HG03442 (cell line): ENCODE measurements around the gene CDK16.

ENCODE experiments used
- ATAC-seq: cut with Tn5 transposase; IDR thresholded peaks from one replicate; pipeline ENCODE4 v1.9.1; 2021; ENCODE audit warnings: mild to moderate bottlenecking, moderate library complexity; ENCODE audit not compliant: unreplicated experiment

Gene CDK16

DNA sequence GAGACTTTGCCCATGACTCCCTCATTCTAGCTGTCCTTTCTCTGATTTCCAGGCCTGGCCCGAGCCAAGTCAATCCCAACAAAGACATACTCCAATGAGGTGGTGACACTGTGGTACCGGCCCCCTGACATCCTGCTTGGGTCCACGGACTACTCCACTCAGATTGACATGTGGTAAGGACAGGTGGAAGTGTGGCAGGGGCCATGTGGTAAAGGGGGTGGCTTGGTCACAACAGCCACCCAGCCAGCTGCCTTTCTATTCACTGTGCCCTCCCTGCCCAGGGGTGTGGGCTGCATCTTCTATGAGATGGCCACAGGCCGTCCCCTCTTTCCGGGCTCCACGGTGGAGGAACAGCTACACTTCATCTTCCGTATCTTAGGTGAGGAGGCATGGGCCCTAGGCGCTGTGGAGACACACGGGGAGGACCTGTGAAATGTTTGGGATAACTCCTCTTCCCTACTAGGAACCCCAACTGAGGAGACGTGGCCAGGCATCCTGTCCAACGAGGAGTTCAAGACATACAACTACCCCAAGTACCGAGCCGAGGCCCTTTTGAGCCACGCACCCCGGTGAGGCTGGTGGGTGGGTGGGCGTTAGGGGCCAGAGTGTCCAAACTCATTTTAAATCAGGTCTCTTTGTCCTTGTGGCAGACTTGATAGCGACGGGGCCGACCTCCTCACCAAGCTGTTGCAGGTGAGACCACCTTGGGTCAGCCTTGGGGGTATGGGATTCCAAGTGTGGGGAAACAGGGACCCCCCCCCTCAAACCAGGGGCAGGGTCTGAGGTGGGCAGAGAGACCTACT lies 8.3 kb downstream of the CDK16 start:
- ATAC-seq: no peak

DNA sequence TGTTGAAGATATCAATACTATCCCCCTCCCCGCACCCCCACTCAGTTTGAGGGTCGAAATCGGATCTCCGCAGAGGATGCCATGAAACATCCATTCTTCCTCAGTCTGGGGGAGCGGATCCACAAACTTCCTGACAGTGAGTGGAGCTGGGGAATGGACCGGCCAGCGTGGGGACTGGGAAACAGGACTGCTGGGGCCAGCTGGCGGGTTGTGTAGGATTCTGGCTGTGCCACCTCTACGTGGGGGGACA lies 8.8 kb downstream of the CDK16 start:
- ATAC-seq: no peak

DNA sequence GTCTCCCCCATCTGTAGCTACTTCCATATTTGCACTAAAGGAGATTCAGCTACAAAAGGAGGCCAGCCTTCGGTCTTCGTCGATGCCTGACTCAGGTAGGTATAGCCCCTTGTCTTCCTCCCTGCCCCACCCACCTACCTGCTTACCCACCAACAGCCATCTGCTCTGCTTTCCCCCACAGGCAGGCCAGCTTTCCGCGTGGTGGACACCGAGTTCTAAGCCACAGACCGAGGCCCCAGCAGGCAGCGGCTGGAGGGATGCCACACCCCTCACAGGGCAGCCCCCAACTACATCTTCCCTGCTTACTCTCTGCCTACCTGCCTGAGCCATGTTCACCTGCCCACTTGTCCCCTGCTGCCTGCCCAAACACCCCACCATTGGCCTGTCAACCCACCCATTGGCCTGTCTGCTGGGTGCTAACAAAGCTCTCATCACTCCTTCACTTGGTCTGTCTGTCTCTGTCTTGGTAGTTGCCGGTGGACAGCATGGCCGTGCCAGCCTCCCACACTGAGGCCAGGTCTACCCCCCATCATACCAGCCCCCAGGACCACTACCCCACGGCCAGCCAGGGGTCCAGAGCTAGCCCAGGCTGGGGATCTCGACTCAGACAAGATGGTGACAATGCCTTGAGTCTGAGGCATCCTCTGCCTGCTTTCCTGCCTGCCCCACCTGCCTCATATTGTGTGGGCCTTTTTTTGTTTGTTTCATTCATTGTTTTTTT lies 10.2 kb downstream of the CDK16 start:
- no peak for ATAC-seq

DNA sequence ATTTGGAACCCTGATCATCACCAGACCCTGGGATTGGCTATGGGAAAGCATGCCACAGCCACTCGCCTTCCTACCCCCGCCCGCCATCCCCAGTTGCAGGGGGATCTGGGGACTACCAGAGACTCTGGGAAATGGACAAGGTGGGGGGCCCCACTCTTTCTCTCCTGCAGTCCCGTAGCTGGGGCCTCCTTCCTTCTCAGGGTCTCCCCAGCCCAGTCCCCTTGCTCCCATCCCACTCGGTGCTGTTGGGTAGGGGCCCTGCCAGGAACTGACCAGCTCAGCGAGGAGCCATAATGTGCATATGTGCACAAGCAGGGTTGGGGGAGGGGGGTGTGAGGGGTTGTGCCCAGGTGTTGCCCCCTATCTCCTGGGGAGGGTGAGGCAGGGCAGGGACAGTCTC lies 10.9 kb downstream of the CDK16 start:
- no peak for ATAC-seq

DNA sequence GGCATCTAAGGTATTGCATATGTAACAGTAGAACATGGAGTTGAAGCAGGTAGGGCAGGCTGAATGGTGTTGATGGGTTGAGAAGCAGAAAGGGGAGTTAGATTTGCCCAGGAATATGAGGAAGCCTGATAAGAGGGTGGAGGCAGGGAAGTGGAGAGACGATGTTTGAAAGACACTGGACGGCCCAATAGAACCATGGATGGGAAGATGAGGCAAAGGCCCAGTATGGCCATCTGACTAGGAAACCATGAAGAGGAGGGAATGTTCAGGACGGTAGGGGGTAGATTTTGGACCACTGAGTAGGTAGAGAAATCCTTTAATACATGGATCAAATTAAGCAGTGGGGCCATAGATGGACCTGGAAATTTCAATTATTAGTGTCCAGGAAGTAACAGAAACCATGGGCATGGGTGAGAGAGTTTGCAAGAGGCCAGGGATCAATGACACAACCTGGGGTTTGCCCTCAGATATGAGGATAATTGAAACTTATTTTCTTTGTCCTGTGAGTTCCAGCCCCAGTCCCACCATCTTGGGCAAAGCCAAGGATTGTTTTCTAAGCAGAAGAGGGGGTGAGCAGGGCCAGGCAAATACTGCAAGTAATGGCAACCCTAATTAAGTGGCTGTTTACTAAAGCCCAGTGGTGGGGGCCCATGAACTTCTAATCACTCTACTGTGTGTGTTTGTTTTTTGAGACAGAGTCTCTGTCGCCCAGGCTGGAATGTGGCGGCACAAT lies 11.8 kb downstream of the CDK16 start:
- no peak for ATAC-seq

DNA sequence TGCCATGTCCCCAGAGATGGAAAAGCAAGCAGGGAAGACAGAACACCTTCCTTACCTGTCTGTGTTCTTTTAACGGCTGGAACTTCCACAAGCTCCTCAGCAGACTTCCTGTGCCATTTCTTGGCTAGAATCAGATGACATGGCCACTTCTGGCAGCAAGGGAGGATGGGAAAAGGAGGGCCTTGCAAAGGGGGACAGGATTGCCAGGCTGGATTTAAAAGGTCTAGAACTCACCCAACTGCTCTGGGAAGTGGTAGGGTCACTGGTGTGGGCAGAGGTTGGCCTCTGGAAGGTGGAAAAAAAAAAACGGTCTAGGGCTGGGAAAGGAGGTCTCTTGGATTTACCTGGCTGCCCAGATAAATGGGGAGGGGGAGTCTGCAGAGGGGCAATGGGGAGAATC lies 12.7 kb downstream of the CDK16 start:
- ATAC-seq: no peak

DNA sequence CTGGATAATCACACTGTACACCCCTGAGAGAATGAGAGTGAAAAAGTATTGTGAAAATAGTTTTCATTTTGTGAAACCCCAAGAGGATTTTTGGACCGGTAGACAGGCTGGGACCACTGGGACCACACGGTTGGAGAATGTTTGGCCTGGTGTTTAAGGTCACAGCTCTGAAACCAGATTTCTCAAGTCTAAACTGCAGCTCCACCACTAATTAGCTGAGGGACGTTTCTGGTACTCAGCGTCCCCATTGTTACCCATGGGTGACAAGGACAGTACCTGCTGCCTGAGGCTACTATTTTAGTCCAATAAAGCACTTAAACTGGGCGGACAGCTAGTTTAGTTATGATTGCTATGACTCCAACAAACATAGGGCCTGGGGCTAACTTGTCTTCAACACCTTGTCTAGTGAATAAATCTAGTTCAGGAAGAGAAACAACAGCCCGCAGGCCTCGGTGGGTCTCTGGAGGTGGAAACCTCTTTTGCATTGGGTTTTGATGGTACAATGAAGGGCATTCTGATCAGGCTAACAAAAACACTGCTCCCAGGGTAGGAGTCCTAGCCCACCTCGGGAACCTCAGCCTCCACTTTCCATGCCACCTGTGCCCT lies 13.8 kb downstream of the CDK16 start:
- ATAC-seq: no peak

DNA sequence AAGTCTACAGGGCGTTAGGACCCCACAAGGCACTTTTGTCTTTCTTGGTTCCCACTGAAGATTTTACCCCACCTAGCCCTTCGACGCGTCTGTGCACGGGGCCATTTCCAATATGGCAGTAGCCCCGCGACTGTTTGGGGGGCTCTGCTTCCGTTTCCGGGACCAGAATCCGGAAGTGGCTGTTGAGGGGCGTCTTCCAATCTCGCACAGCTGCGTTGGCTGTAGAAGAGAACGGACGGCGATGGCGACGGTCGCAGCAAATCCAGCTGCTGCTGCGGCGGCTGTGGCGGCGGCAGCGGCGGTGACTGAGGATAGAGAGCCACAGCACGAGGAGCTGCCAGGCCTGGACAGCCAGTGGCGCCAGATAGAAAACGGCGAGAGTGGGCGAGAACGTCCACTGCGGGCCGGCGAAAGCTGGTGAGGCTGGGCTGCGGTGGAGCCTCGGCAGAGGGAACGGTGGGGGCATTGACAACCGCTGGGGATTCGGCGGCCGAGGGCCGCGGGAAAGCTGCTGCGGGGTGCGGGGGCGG lies 14.4 kb downstream of the CDK16 start, which contains the start of gene USP11:
USP11 (plus strand) TSS at position 207 of the 530 bp plus-strand sequence; CDS start at position 242, 35 bp downstream.
- ATAC-seq: peak; percentile 27

DNA sequence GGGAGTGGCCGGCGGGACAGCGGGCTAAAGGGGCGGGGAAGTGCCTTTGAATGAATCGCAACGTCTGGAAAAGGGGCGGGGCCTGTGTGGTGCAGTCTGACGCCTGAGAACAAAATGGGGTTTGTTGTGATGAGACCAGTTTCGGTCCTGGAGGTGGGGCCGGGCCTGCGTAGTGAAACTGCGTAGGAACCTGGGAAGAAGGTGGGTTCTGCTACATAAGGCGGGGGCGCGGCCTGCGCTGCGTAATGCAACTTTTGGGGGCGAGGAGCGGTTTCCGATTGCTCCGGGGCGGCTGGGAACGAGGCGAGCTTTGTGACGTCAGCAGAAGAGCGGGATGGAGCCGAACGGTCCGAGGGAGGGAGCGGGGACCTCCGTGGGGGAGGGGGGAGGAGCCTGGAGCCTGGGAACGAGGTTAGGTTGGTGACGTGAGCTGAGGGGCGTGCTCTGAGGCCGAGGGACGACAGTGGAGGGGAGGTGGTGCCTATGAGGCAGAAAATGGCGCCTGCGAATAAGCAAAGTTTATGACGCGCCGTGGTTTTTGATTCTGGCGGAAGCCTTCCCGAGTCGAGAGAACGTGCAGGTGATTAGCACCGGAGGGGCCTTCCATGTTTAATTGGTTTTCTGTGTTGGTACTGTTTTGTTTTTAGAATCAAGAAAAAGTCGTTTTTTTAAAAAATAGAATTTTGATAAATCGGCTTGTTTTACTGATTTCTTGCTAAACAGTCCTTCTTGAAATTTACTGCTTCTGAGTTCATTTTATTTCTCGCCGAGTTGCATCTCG lies 15.0 kb downstream of the CDK16 start:
- ATAC-seq: peak; percentile 85

DNA sequence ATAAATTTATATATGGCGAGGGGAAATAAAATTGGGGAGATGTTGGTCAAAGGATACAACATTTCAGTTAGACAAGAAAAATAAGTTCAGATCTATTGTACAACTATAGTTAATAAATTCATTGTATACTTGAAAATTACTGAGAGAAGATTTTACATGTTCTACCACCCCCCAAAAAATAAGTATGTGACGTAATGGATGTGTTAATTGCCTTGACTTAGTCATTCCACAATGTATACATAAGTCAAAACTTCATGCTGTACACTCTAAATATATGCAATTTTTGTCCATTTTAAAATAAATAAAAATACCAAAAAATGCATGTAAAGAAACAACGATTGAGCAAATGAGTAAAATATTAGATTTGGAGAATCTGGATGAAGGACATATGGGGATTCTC lies 16.1 kb downstream of the CDK16 start:
- no peak for ATAC-seq

DNA sequence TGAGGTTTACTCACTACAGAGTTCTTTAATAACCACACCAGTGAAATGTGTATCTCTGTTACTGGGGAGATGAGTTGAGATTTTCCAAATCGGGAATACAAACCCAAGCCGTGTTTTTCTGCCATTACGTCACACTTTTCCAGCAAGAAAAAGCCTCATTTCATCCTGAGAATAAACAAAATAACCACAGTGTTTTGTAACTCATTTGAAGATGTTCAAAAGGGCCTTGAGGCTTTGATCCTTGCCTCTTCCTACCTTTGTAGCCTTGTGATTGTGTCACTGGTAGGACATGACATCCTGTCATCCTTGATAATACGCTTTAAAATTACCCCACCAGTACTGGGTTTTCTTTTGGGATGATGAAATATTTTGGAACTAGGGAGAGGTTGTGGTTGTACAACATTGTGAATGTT lies 17.2 kb downstream of the CDK16 start:
- ATAC-seq: no peak

DNA sequence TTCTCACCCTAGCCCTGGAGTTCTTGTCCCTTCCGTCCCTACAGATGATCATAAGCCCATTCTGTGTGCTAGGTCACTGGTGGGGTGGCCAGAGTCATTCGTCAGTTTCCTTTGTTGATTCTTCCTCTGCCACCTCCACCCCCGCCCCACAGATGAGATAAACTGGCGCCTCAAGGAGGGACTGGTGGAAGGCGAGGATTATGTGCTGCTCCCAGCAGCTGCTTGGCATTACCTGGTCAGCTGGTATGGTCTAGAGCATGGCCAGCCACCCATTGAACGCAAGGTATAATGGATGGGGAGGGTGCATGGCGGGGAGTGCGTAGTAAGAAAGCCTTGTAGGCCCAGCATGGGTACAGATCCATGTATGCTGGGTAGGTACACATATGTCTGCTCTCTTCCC lies 20.7 kb downstream of the CDK16 start:
- no peak for ATAC-seq

DNA sequence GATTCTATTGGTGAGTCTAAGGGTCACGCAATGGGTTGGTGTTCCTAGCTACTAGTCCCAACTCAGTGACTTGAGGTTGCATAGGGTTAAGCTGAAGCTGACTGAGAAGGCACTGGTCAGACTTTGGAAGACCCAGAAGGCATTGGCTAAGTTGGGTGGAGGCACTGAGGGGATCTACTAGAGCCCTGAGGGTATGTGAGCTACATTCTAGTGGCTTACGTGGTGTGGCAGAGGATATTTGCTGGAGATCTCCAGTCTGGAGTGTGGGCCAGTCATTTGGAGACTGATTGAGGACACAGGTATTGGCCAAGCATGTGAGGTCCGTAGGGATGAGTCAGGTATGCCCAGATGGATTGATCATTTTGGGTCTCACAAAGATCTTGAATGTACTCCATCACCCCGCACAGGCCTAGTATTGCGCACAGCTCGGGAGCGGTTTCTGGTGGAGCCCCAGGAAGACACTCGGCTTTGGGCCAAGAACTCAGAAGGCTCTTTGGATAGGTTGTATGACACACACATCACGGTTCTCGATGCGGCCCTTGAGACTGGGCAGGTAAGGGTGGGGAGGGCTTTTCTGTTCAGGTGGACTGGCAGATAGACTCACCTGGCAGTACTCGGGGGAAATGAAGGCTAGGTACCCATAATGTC lies 21.5 kb downstream of the CDK16 start:
- no peak for ATAC-seq

DNA sequence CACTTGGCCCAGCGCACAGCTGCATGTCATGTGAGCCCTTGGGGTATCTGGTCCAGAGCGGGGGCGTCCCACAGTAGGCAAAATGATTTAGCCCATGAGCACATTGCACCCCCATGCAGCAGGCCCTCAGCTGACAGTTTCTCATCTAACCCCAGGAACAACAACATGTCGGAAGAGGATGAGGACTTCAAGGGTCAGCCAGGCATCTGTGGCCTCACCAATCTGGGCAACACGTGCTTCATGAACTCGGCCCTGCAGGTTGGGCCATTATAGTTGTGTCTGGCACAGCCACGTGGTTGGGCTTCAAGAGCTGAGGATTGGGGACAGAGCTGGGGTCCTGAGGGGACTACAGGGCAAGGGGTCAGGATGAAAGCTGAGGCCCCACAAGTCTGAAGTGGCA lies 22.1 kb downstream of the CDK16 start:
- no peak for ATAC-seq

DNA sequence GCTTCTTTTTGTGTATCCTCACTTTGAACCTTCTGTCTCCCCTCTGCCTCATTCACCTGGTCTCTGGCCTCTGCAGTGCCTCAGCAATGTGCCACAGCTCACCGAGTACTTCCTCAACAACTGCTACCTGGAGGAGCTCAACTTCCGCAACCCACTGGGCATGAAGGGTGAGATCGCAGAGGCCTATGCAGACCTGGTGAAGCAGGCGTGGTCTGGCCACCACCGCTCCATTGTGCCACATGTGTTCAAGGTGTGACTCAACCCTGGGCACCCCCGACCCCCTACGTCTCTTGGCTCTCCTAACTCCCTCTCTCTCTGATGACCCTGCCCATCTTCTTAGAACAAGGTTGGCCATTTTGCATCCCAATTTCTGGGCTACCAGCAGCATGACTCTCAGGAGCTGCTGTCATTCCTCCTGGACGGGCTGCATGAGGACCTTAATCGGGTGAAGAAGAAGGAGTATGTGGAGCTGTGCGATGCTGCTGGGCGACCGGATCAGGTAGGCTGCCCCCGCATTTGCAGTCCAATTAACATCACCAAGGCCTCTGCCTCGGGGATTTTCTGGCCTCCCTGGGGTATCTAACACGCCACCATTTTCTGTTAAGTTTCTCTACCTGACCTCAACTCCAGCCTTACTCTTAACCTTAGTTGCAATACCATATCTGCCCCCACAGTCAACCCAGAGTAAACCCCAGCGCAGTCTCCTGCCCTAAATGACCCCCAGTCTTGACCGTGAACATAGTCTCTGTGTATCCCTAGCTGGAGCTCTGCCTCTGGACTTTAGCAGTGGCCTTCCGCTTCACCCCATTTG lies 22.9 kb downstream of the CDK16 start:
- no peak for ATAC-seq

DNA sequence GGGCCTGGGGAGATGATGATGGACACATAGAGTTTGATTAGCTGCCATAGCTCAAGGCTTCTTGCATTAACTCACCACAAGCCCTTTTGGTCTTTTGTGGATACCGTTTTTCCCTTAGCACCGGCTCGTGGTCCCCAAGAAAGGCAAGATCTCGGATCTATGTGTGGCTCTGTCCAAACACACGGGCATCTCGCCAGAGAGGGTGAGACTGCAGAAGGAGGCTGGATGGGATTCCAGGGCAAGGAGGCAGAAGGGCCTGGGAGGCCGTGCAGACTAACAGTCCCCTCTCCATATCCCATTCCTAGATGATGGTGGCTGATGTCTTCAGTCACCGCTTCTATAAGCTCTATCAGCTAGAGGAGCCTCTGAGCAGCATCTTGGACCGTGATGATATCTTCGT lies 23.8 kb downstream of the CDK16 start:
- ATAC-seq: no peak

DNA sequence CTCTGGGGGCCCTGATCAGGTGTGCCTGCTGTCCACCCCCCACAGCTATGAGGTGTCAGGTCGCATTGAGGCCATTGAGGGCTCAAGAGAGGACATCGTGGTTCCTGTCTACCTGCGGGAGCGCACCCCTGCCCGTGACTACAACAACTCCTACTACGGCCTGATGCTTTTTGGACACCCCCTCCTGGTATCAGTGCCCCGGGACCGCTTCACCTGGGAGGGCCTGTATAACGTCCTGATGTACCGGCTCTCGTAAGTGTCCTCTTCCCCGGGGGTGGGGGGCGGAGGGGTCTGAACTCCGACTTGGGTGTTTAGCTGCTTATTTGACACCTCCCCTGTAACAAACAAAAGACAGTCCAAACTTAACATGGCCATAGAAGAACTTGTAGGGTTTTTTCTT lies 24.9 kb downstream of the CDK16 start:
- no peak for ATAC-seq

DNA sequence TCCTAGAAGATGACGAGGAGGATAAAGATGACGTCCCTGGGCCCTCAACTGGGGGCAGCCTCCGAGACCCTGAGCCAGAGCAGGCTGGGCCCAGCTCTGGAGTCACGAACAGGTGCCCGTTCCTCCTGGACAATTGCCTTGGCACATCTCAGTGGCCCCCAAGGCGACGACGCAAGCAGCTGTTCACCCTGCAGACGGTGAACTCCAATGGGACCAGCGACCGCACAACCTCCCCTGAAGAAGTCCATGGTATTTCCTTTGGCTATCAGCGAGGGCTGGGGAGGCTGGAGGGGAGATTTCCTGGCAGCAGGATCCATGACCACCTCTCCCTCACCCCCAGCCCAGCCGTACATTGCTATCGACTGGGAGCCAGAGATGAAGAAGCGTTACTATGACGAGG lies 26.2 kb downstream of the CDK16 start:
- no peak for ATAC-seq

DNA sequence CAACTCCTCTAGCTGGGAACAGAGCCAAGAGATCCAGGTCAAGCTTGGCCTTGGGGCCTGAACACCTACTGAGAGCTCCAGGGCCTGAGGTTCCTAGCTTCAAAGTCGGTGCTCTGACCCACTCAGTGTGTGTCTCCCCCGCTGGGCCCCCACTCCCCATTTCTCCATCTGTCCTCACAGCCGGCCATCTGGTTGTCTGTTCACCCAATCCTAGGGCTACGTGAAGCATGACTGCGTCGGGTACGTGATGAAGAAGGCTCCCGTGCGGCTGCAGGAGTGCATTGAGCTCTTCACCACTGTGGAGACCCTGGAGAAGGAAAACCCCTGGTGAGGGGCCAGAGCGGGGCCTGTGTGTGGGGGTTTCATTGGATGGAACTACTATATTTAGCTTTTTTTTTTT lies 26.7 kb downstream of the CDK16 start:
- no peak for ATAC-seq
